22Rv1 (cell line): Measurements from ENCODE around the gene SORCS2.

Source experiments
- CTCF ChIP-seq: fragments of 450-650 bp; IDR thresholded peaks from 2 replicates; pipeline ENCODE4 v1.5.1; 2017; ENCODE audit warnings: mild to moderate bottlenecking
- ZFX ChIP-seq: fragments of 450-650 bp; IDR thresholded peaks from 2 replicates; pipeline ENCODE4 v1.6.1; 2017; ENCODE audit warnings: antibody characterized with exemption, borderline replicate concordance

GRCh38 chr4:7396186-7396910 is 204.0 kb downstream of the SORCS2 start:
- TF ChIP-seq CTCF, result no peak
- TF ChIP-seq ZFX, result no peak
